ENCODE data around the gene KRT34.
"Not testable (repeated sequence)": the region's sequence is repeated elsewhere in the genome, so short reads cannot be mapped to it uniquely, and the experiment has no call there.

The KRT34 gene

GRCh38 chr17:41360296-41360995, 21.7 kb downstream of the KRT34 start:
- DNase-seq: no peak

GRCh38 chr17:41354536-41354935, 27.6 kb downstream of the KRT34 start:
- DNase-seq: no peak

GRCh38 chr17:41352597-41353366, 29.3 kb downstream of the KRT34 start:
- DNase-seq: no peak

- no peak for DNase-seq
Observed at GRCh38 chr17:41351177-41351576, 30.9 kb downstream of the KRT34 start.

GRCh38 chr17:41350381-41350878, 31.7 kb downstream of the KRT34 start, which contains the start of gene KRT33A:
KRT33A (minus strand) TSS chr17:41350828; CDS start chr17:41350767, 61 bp downstream.
- not testable (repeated sequence) for DNase-seq

GRCh38 chr17:41347869-41348760, 34.0 kb downstream of the KRT34 start:
- no peak for DNase-seq

- DNase-seq: not testable (repeated sequence)
Observed at GRCh38 chr17:41346421-41346820, 35.7 kb downstream of the KRT34 start.

GRCh38 chr17:41345992-41346391, 36.1 kb downstream of the KRT34 start:
- DNase-seq: no peak

- no peak for DNase-seq
Observed at GRCh38 chr17:41343029-41343428, 39.1 kb downstream of the KRT34 start.

GRCh38 chr17:41340934-41341861, 40.9 kb downstream of the KRT34 start:
- peak; percentile 45 to 54 for DNase-seq

GRCh38 chr17:41340494-41340893, 41.6 kb downstream of the KRT34 start:
- DNase-seq: no peak

- DNase-seq: no peak
Observed at GRCh38 chr17:41339571-41340172, 42.4 kb downstream of the KRT34 start.

GRCh38 chr17:41338961-41339485, 43.1 kb downstream of the KRT34 start:
- no peak for DNase-seq

- no peak for DNase-seq
Observed at GRCh38 chr17:41335747-41336146, 46.4 kb downstream of the KRT34 start.

GRCh38 chr17:41334385-41335305, 47.5 kb downstream of the KRT34 start:
- no peak for DNase-seq

GRCh38 chr17:41333836-41334235, 48.3 kb downstream of the KRT34 start:
- no peak for DNase-seq

GRCh38 chr17:41333098-41333497, 49.0 kb downstream of the KRT34 start:
- no peak for DNase-seq

GRCh38 chr17:41332239-41332638, 49.9 kb downstream of the KRT34 start:
- DNase-seq: no peak

- no peak for DNase-seq
Observed at GRCh38 chr17:41331606-41332005, 50.5 kb downstream of the KRT34 start.

Measured in activated T-cell treated with anti-CD3 and anti-CD28 coated beads, Interleukin-2, amount 50 U/mL, for 48 hours (primary cell).